Cardiac fibroblast (primary cell): ENCODE measurements around the gene DLGAP4.
A peak's percentile ranks its signal among the peaks of the same experiment; 100 is the strongest.

Experiments
- DNase-seq, 2 donors: peaks; one replicate each; pipeline versions ENCODE4 v3.0.0 to v3.0.0-alpha.2; 2010; ENCODE audit warnings: low read depth in 2 of 2
- H3K4me3 ChIP-seq, 2 donors: replicated peaks in 1 of 2; 1 replicate in 1 of 2; 2 replicates in 1 of 2; pipeline ENCODE4 v1.5.1; 2011; ENCODE audit warnings: low read depth in 2 of 2, low read length in 2 of 2, mild to moderate bottlenecking in 2 of 2, moderate library complexity in 1 of 2
- TF ChIP-seq, protein P1 (sequence below): IDR thresholded peaks from one replicate; pipeline ENCODE4 v1.5.1; 2011; ENCODE audit warnings: low read depth, mild to moderate bottlenecking, low read length, inconsistent platforms

Gene DLGAP4

GRCh38 chr20:36571564-36572504 lies 265.7 kb downstream of the DLGAP4 start:
- H3K4me3 ChIP-seq: no peak overlapping the region
- TF ChIP-seq, protein P1, sequence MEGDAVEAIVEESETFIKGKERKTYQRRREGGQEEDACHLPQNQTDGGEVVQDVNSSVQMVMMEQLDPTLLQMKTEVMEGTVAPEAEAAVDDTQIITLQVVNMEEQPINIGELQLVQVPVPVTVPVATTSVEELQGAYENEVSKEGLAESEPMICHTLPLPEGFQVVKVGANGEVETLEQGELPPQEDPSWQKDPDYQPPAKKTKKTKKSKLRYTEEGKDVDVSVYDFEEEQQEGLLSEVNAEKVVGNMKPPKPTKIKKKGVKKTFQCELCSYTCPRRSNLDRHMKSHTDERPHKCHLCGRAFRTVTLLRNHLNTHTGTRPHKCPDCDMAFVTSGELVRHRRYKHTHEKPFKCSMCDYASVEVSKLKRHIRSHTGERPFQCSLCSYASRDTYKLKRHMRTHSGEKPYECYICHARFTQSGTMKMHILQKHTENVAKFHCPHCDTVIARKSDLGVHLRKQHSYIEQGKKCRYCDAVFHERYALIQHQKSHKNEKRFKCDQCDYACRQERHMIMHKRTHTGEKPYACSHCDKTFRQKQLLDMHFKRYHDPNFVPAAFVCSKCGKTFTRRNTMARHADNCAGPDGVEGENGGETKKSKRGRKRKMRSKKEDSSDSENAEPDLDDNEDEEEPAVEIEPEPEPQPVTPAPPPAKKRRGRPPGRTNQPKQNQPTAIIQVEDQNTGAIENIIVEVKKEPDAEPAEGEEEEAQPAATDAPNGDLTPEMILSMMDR: no peak
- DNase-seq: no peak

DNA sequence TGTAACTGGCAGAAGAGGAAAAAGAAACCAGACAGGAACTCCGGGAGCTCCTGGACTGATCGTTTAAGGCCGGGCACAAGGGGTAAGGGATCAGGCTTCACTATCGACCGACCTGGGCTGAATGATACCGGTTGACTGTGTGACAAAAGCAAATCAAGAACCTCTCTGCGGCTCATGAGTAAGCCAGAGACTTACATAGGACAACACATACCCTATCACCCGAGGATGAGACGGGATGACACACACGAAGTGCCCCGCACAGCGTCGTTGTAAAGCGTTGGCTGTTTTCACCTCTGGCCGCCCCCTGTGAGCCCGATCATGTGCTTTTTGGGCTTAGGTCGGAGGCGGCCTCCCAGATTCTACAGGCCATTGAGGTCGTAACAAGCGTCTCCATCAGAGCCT lies 266.6 kb downstream of the DLGAP4 start:
- TF ChIP-seq, protein P1: no peak
- peak in 1 of 2 donors; percentile 15 for DNase-seq
- peak overlapping the region; percentile 27 to 64 for H3K4me3 ChIP-seq

GRCh38 chr20:36573103-36573797 lies 267.1 kb downstream of the DLGAP4 start, which contains the start of gene TGIF2:
Gene TGIF2, plus strand, starts transcription at chr20:36573597. Its CDS starts 5,178 bp downstream, at chr20:36578775.
- H3K4me3 ChIP-seq: peak within 1 kb of the TSS; percentile 64 to 85
- TF ChIP-seq, protein P1: no peak
- DNase-seq: peak; percentile 52 to 87

DNA sequence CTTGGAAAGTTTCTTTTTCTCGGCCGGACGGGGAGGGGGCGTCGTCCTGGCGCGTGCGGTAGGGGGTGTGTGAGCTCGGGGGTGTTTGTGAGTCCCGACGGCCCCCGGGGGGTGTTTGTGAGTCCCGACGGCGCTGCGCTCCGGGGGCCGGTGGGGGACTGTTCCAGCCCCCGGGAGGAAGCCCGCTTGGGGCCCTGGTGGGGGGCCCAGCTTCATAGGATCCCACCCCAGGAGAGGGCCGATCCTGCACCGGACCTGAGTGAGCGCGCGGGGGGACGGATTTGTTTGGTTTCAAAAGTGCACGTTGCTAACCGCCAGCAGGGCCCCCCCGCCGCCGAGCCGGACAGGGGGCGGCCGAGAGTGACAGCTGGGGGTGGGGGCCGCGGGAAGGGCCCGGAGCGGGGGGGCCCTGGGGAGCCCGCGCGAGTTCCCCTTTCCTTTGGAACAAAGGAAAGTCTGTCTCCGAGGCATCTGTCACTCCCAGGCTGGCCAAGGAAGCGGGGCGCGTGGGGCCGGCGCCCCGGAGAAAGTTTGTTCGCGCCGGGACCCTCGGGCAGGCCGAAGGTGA lies 267.7 kb downstream of the DLGAP4 start:
- peak overlapping the region; percentile 64 to 85 for H3K4me3 ChIP-seq
- peak in 1 of 2 donors; percentile 14 for DNase-seq
- TF ChIP-seq, protein P1: no peak

DNA sequence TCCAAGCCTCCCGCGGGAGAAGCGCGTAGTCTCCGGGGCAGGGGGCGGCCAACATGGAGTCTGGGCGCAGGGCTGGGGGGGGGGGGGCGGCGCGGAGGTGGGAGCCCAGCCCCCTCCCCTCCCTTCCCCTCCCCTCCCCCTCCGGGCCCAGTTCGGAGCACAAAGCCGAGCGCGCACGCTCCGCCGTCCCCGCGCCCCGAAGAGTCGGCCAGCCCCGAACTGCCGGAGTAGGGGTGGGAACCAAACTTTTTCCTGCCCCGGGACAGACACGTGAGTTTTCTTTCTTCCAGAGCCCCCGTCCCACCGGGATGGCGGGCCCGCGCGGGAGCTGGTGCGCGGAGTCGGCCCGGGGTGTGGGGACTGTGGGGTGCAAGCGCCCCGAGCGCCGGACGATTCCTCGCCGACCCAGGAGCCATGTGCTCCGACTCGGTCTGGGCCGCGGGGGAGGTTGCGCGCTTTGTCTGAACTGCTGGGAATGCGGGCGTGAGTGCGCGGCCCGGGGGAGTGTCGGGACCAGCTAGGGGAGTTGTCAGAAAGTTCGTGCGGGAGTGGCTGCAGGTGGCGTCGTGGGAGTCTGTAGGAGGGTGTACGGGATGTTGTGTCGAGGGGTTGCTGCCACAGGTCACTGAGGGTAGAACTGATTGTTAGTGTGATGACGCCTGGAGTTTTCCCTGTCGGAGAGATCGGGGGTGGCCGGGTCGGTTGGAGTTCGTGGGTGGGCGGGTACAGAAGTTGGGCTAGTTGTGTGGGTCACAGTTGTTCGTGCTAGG lies 268.4 kb downstream of the DLGAP4 start:
- H3K4me3 ChIP-seq: peak overlapping the region; percentile 64 to 85
- TF ChIP-seq, protein P1: no peak
- DNase-seq: peak; percentile 49 to 62

DNA sequence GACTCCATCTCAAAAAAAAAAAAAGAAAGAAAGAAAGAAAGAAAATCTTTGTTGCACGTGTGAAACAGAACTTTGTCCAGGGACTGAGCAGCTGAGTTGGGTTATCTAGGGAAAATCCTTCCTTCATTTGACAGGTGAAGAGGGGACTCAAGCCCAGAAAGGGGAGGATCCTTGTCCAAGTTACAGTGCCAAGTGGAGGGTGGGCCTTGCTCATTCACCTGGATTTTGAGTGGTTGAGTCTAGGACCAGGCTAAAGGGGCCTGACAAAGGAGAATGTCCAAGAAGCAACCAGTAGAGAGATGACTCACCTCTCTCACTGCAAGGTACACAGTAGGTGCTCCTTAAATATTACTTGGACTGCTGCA lies 269.9 kb downstream of the DLGAP4 start:
- no peak overlapping the region for H3K4me3 ChIP-seq
- TF ChIP-seq, protein P1: no peak
- no peak for DNase-seq
